ENCODE measurements around the gene GCSAML.

DNA sequence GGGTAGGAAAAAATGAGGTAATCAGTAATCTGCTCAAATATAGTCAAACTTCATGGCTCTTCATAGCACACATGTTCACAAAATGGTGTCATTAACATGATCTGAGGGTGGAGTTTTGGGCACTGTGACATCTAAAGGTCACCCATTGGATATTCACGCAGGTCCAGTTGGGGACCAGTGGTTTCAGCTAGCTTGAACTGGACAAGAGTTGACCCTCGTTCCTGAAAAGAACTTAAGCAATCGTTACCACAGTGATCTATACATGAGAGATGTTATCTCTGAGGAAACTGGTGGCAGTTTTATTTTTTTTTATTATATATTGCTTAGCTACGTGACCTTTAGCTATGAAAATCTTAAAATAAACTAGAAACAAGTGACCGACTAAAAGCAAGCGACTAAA is 9.7 kb upstream of the GCSAML start:
- TF ChIP-seq CTCF (IDR thresholded peaks at IDR 0.05) (no peak), POLR2A (IDR thresholded peaks at IDR 0.05) (no peak)

All from Peyer's patch (tissue), 4 donors.